Transverse colon (tissue), 4 donors: Measurements from ENCODE around the gene DCUN1D5.

Source experiments
- CTCF ChIP-seq, 5 experiments: fragments of 200-600 bp in 3 of 5; fragments of 450-650 bp in 2 of 5; sonication (generic) in 3 of 5; IDR thresholded peaks; 1 replicate in 2 of 5; 2 replicates in 3 of 5; pipeline ENCODE4 v1.5.1; 2016 to 2017; ENCODE audit warnings: antibody characterized with exemption in 5 of 5, inconsistent platforms in 3 of 5, mild to moderate bottlenecking in 2 of 5, moderate library complexity in 1 of 5
- POLR2A ChIP-seq: fragments of 450-650 bp; IDR thresholded peaks from one replicate; pipeline ENCODE4 v1.6.1; 2016; ENCODE audit warnings: antibody characterized with exemption, mild to moderate bottlenecking, moderate library complexity
- POLR2AphosphoS5 ChIP-seq, 3 donors: sonication (generic); formaldehyde crosslinking; IDR thresholded peaks; one replicate each; pipeline ENCODE4 v1.6.1; 2016; ENCODE audit warnings: antibody characterized with exemption in 3 of 3

DNA sequence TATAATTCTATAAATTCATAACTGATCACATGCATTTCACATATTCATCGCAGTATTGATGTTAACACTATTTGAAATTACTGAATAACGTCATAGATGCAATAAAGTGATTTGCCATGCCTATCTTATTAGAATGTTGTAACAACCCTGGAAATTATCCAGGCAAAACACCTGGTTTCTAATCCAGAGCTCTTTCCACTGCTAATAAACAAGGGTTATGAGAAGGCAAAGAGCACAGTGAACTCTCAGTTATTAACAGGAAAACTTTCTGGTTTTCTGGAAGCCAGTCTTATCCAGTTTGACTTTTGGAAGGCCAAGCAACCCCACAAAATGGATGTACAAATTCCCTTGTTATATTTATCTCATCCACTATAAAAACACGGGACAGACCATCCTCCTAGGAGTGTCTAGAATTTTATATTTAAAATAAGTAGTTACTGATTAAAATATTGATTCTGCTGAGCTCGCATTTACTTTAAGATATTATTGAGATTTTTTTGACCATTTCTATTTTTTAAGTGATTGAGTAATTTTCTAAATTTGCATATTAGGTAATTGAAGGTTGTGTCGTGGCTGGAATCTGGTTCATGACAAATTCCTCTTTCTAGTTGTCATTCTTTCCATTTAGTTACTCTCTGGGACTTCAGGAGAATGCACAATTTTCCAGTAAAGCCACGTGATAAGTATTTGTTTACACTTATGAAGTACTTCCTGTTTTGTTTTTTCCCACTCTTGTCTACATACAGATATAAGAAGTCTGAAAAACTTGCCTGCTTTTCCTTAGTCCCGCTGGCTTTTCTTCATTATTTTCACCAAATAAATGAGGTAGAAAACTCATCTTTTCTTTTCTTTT, 47.9 kb downstream of the DCUN1D5 start:
- TF ChIP-seq CTCF (IDR thresholded peaks at IDR 0.05): no peak
- TF ChIP-seq POLR2A: no peak
- no peak for TF ChIP-seq POLR2AphosphoS5 (IDR thresholded peaks at IDR 0.05)
